Stimulated activated CD8-positive, alpha-beta memory T cell treated with anti-CD3 and anti-CD28 coated beads, Interleukin-2, amount 100 ng/mL, for 1 hour (primary cell): ENCODE data around the gene PLD1.
"Not testable (repeated sequence)": the region's sequence is repeated elsewhere in the genome, so short reads cannot be mapped to it uniquely, and the experiment has no call there.

Experiments
- DNase-seq, 2 donors: peaks; one replicate each; pipeline ENCODE4 v3.0.0-alpha.2; 2020; ENCODE audit warnings: low read depth in 2 of 2

The PLD1 gene

DNA sequence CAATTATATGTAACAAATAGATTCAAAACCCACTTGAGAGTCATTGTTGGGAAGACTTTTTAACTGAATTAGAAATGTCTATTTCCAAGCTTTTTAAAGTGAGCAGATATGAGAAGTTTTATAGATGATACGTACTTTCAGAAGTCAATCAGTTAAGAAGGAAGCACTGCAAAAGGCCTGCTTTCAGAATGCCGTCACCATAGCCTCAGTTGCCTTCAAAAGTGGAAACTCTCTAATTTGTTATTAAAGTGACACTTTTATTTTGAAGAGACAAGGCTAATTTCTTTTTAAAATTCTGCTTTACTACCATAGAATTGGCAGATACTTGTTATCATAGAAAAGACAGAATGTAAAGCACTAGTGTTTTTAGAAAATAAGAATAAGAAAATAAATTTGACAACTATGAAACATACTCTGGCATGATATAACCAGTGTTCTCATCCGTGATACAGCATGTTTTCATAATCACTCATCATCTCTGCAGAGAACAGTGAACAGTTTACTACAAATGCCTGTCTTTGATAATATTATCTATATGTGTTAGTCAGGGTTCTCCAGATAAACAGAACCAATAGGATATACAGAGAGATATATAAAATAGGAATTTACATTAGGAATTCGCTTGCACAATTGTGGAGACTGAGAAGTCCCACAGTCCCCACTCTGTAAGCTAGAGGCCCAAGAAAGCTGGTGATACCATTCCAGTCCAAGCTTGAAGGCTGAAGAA, 7.0 kb upstream of the PLD1 start:
- no peak for DNase-seq

- DNase-seq: no peak
Observed at GRCh38 chr3:171815973-171816595, 5.8 kb upstream of the PLD1 start.

DNA sequence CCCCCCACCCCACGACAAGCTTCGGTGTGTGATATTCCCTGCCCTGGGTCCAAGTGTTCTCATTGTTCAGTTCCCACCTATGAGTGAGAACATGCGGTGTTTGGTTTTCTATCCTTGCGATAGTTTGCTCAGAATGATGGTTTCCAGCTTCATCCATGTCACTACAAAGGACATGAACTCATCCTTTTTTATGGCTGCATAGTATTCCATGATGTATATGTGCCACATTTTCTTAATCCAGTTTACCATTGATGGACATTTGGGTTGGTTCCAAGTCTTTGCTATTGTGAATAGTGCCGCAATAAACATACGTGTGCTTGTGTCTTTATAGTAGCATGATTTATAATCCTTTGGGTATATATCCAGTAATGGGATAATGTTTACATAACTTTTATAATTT, 4.4 kb upstream of the PLD1 start:
- DNase-seq: not testable (repeated sequence)

GRCh38 chr3:171813897-171814460, 3.7 kb upstream of the PLD1 start:
- no peak for DNase-seq

- no peak for DNase-seq
Observed at GRCh38 chr3:171813278-171813896, 3.1 kb upstream of the PLD1 start.

- no peak for DNase-seq
Observed at GRCh38 chr3:171812811-171813210, 2.5 kb upstream of the PLD1 start.

GRCh38 chr3:171811913-171812335, 1.6 kb upstream of the PLD1 start:
- no peak for DNase-seq

- no peak for DNase-seq
Observed at GRCh38 chr3:171811295-171811912, 1.1 kb upstream of the PLD1 start.

- no peak for DNase-seq
Observed at GRCh38 chr3:171810629-171811294, 479 bp upstream of the PLD1 start.

DNA sequence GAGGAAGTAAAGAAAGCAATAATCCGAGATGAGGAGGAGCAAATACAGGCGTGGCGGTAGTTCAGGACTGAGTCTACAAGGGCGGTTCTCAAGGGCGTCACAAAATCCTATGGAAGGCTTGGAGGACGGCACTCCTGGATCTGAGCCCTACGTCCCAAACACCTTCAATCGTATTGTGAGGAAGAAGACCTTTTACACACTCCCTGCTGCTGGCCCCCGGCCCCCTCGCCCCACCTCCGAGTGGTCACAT, 747 bp downstream of the PLD1 start:
- no peak for DNase-seq

- no peak for DNase-seq
Observed at GRCh38 chr3:171807806-171808205, 2.5 kb downstream of the PLD1 start.

DNA sequence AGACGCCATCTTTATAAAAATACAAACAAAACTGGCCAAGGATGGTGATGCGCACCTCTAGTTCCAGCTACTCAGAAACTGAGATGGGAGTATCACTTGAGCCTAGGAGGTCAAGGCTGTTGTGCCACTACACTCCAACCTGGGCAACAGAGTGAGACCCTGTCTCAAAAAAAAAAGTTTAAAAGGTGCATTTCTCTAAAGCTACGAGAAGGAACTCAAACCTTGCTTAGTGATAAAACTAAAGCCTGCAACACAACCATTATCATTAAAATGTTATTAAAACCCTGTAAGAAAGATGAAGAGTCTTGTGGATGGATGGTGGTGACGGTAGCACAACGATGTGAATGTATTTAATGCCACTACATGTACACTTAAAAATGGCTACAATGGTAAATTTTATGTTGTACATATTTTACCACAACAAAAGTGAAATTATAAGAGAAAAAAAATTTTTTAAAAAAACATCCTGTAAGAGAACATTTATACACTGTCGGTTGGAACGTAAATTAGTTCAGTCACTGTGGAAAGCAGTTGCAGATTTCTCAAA, 3.1 kb downstream of the PLD1 start:
- no peak for DNase-seq

DNA sequence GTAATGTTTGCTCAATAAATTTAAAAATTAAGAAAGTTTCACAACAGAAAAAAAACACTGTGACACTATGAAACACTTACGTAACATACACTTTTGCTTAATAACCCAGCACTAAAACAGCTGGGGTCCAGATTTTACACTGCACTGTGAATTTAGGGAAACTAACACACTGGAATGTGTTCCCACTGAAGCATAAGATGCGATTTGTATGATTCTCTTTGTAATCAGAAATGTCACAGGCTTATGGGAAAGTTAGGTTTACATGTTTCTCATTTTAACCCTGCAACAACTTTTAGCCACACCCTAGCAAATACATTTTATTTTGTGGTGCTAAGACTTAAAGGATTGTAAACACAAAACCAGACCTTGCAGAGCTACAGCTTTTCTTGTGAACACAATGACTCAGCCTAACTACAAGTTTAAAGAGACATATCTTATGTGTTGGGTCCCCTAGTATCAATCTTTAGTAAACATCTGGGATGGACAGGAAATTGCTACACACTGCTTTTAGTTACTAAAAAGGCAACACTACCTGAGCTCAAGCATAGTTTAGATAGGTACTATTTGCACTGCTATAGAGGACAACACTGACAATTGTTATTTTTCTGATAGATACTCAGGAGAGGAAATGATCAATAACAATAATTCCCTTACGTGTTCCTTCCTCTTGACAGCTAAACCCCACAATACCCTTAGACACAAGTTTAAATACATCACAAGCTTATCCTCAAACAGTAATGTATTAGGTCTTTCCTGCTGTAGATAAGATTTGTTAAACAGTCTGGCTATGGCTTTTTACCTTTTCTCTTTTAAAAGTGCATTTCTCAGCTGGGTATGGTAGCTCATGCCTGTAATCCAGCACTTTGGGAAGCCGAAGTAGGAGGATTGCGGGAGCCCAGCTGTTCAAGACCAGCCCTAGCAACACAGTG, 3.8 kb downstream of the PLD1 start:
- DNase-seq: no peak

DNA sequence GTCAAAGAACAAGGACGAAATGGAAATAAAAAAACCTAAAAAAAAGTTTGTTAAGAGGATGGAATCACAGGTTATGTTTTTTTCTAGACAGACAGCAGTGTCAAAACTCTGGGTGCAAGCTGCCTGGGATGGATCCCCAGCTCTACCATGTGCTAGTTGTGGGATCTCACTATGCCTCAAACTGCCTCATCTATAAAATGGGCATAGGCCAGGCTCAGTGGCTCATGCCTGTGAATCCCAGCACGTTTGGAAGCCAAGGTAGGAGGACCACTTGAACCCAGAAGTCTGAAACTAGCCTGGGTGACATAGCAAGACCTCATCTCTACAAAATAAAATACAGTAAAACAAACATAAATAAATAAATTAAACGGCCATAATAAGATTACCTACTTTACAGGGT, 4.6 kb downstream of the PLD1 start:
- DNase-seq: no peak

DNA sequence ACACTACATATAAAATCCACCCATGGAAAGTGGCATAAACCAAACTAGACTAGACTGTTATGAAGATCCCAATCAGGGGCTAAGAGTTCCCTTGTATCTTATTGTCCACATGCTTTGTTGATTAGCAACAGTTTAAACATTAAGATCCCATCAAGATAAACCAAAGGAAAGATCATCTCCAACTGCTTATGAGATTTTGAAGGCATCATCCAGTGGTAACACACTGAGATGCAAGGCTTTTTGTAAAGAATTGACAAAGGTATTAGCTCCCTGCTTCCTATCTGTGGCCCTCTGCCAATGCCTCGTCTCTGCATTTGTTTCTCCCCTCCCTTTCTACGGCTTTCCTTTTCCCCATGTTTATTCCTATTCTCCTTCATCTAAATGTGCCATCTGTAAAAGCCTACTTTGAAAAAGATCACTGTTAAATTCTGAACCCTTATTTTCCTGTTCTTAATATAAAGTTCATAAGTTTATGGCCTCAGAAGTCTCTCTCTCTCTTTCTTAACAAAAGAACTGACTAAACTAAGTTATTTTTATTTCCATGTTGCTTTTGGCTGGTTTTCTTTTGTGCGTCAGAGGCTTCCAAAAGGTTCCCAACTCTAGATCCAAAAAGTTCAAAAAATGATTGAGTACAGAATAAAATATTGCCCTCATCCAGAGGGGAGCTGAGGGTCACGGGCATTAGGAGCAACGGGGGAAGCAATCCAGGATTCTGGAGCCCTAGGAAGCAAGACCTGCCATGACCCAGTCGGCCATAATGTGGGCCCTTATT, 5.5 kb downstream of the PLD1 start:
- no peak for DNase-seq

DNA sequence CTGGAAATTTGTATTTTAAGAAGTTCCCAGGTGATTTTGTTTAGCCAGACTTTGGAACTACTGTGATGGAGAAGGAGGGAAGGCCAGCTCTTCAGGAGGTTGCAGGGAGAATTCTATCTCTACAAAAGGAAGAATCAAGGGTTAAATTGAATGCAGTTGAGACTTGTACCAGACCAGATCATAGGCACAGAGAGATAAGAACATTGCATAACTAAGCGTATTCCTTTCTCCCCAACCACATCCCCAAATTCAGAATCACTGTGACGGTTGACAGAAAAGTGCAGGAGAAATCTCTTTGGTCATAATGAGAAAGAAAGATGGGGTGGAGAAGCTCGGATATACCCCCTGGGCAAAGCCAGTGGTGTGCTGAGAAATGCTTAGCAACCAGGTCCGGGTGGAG, 7.2 kb downstream of the PLD1 start:
- no peak for DNase-seq

DNA sequence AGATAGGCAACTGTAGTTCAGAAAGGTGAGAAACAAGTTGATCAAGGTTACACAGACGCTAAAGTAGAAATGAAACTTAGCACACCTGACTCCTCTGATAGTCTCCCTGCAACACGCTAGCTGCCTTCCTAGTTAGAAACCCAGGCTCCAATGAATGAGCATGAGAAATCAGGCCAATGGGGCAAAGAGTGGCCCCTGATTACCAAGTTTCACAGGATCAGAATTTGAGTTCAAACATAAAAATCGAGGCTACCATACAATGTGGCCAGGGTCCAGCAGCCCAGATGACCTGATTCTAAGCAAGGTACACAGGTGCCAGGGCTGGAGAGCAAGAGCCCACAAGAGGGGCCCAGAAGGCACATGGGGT, 7.7 kb downstream of the PLD1 start:
- no peak for DNase-seq

DNA sequence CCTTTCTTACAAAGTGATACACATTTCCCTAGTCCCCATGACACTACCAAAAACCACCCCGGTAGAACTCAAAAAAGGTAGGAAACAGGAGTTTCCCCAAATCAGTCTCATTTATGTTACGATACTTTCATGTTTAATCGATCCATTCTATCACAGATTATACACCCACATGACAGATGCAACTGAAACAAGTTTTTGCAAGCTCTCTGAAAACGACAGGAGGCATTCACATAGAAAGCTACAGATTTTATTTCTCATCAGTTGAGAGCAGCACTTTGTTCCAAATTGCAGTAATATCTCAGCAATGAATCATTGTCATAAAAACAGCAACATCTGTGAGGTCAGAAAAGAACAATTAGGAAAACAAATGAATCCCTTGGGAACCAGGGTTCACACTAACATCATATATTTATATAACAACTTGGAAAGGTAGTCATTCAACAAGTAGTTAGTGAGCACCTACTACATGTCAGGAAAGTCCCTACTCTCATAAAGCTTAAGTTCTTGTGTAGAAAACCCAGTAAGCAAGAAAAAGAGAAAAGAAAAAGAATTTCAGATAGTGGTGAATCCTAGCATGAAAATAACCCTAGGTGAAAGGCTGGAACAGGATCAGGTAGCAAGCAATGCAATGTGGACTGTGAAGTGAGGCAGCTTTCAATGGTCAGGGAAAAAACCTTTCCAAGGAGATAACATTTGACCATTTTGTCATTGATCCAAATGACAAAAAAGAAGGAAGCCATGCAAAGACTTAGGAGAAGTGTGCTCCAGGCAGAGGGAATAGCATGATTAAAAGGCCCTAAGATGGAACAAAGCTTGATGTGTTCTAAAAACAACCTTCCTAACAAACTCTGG, 8.3 kb downstream of the PLD1 start:
- DNase-seq: no peak

DNA sequence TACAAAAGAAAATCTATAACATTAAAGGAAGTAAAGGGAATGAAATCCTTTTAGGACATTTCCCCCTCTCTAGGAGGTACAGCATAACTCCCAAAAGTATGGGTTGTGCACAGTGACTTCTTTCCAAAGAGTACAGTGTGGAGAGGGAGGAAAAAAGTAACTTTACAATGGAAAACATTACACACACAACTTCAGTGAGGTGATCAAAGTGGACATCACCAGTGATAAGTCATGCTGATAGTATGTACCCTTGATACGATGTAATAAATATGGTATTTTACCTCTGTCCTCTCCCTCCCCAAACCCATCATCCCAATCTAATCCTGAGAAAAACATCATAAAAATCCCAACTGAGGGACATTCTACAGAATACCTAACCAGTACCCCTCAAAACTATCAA, 10.8 kb downstream of the PLD1 start:
- no peak for DNase-seq
